Fibroblast of lung (primary cell): ENCODE measurements around the gene MSMO1. TPM values are rescaled to one million over a fixed set of nuclear protein-coding genes. Genes with fewer than 3 reads are reported as not detected.

Experiments used
- DNase-seq, 2 donors: peaks; one replicate each; pipeline versions ENCODE4 v3.0.0 to v3.0.0-alpha.2; 2010; ENCODE audit warnings: low read depth in 2 of 2
- H2AFZ ChIP-seq: 2 replicates; pipeline ENCODE4 v1.5.1; 2012; ENCODE audit warnings: low read length, control low read depth, inconsistent platforms
- H3K27ac ChIP-seq: 2 replicates; pipeline ENCODE4 v1.5.1; 2011; ENCODE audit warnings: low read length, control low read depth; ENCODE audit not compliant: insufficient read depth
- H3K27me3 ChIP-seq: 2 replicates; pipeline ENCODE4 v1.5.1; 2011; ENCODE audit warnings: mild to moderate bottlenecking, low read length; ENCODE audit not compliant: control insufficient read depth, insufficient read depth
- H3K36me3 ChIP-seq: 2 replicates; pipeline ENCODE4 v1.5.1; 2011; ENCODE audit warnings: low read length; ENCODE audit not compliant: control insufficient read depth, insufficient read depth
- H3K4me1 ChIP-seq: 2 replicates; pipeline ENCODE4 v1.5.1; 2011; ENCODE audit warnings: low read length; ENCODE audit not compliant: control insufficient read depth, insufficient read depth; ENCODE audit errors: extremely low read depth
- H3K4me2 ChIP-seq: 2 replicates; pipeline ENCODE4 v1.5.1; 2011; ENCODE audit warnings: low read length, control low read depth; ENCODE audit not compliant: insufficient read depth; ENCODE audit errors: extremely low read depth
- H3K4me3 ChIP-seq, 4 experiments: fragments of 200-600 bp in 1 of 4; sonication (generic) in 1 of 4; replicated peaks in 1 of 4; 2 replicates each; pipeline ENCODE4 v1.5.1; 2011 to 2016; ENCODE audit warnings: low read length in 4 of 4, low read depth in 3 of 4, mild to moderate bottlenecking in 3 of 4, control low read depth in 2 of 4, inconsistent platforms in 1 of 4, mixed read lengths in 1 of 4; ENCODE audit not compliant: insufficient read depth in 1 of 4; ENCODE audit errors: control extremely low read depth in 1 of 4
- H3K79me2 ChIP-seq: 2 replicates; pipeline ENCODE4 v1.5.1; 2012; ENCODE audit warnings: mild to moderate bottlenecking, low read length, inconsistent platforms; ENCODE audit not compliant: control insufficient read depth, insufficient read depth
- H3K9ac ChIP-seq: 2 replicates; pipeline ENCODE4 v1.5.1; 2011; ENCODE audit warnings: mild to moderate bottlenecking, low read length, control low read depth; ENCODE audit not compliant: insufficient read depth
- H3K9me3 ChIP-seq: 2 replicates; pipeline ENCODE4 v1.5.1; 2012; ENCODE audit warnings: low read depth, low read length; ENCODE audit not compliant: control insufficient read depth, insufficient read depth
- H4K20me1 ChIP-seq: 2 replicates; pipeline ENCODE4 v1.5.1; 2011; ENCODE audit warnings: low read length; ENCODE audit not compliant: control insufficient read depth, insufficient read depth; ENCODE audit errors: extremely low read depth
- CTCF ChIP-seq, 2 donors: IDR thresholded peaks in 1 of 2; conservative IDR thresholded peaks in 1 of 2; 1 replicate in 1 of 2; 2 replicates in 1 of 2; pipeline ENCODE4 v1.5.1; 2011 to 2012; ENCODE audit warnings: low read length in 2 of 2, control low read depth in 1 of 2, inconsistent platforms in 1 of 2, low read depth in 1 of 2, mild to moderate bottlenecking in 1 of 2
- EZH2 ChIP-seq: IDR thresholded peaks from 2 replicates; pipeline ENCODE4 v1.5.1; 2012; ENCODE audit warnings: low read length, control low read depth, mild to moderate bottlenecking; ENCODE audit errors: missing control alignments
- polyA plus RNA-seq, 2 donors: library from polyadenylated mRNA; depleted of rRNA in 1 of 2; stranded (reverse) in 1 of 2; unstranded in 1 of 2; fragments of >200 nt; gene quantifications; 2 replicates each; pipeline ENCODE4 v1.2.1, GENCODE V29; 2011 to 2012; ENCODE audit warnings: missing spikeins in 1 of 2
- total RNA-seq: library from RNA; depleted of rRNA; stranded (reverse); fragments of >200 nt; gene quantifications from 2 replicates; pipeline ENCODE4 v1.2.1, GENCODE V29; 2014

The MSMO1 gene
- total and polyA plus RNA-seq, 2 donors (not counting 1 experiment from before 2014, with no cell fraction given) = 328 to 743 TPM

DNA sequence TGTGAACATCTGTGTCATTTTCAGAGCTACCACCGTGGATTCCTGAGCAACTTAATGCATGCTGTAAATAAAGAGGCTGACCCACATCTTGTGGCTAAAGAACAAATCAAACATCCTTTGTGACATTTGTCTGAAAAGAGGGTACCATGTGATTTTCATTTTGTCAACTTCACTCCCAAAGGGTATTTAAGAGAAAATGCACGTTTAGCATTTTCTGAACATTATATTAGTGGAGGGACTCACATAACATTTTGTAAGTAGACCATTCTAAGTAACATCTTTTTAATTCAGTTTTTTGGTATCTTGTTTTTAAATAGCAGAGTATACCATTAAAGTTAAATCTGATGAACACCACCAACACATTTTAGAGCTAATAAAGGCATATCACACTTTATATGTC lies 34.3 kb downstream of the MSMO1 start:
- H3K4me3 ChIP-seq = no peak overlapping the region
- H3K4me1 ChIP-seq = peaks cover 2% of the 10 kb centered on the region
- H3K4me2 ChIP-seq = no peak overlapping the region
- no peak overlapping the region for H3K27ac ChIP-seq
- no peak overlapping the region for H2AFZ ChIP-seq
- H3K27me3 ChIP-seq = no peaks in the 10 kb centered on the region
- H3K9ac ChIP-seq = no peak overlapping the region
- no peaks in the 10 kb centered on the region for H3K79me2 ChIP-seq
- H3K36me3 ChIP-seq = no peaks in the 10 kb centered on the region
- no peaks in the 10 kb centered on the region for H4K20me1 ChIP-seq
- TF ChIP-seq CTCF (conservative IDR thresholded peaks at IDR 0.05 in 1 of 2, IDR thresholded peaks at IDR 0.05 in 1 of 2; ENCODE audit: low read depth in 1 of 2, low read length in 2 of 2) (no peak), EZH2 (no peak)
- H3K9me3 ChIP-seq = no peaks in the 10 kb centered on the region
- no peak for DNase-seq

DNA sequence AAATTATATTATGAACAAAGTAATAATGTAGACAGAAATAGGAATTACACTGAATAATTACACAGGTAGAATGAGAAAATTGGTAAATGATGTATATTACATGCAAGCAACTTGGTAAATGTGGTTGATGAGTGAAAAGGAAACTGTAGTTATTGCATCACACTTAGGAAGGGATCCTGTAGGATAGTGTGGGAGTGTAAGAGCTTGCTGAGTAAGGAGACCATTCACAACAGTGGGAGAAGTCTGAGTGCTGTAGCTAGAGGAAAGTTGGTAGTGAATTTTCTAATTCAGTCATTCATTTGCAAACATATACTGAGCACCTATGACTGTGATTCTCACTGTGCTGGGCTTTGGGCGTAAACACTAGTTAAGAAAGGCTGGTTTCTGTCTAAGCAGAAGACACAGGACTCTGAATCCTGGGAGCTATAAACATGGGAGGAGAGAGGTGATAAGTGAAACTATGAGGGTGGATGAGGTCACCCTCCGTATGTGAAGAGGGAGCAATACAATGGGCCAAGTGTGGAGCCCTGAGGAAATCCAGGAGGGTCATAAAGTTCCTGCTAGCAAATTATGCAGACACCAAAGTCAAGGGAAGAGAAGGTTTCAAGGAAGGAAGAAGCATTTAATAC lies 37.1 kb downstream of the MSMO1 start:
- TF ChIP-seq EZH2 = no peak
- no peak for TF ChIP-seq CTCF (conservative IDR thresholded peaks at IDR 0.05 in 1 of 2, IDR thresholded peaks at IDR 0.05 in 1 of 2; ENCODE audit: low read depth in 1 of 2, low read length in 2 of 2)
- Histone ChIP-seq H3K4me3 (no peak overlapping the region), H4K20me1 (no peaks in the 10 kb centered on the region), H3K27me3 (no peaks in the 10 kb centered on the region), H3K4me1 (peaks cover 2% of the 10 kb centered on the region), H3K36me3 (no peaks in the 10 kb centered on the region), H3K79me2 (no peaks in the 10 kb centered on the region), H3K4me2 (no peak overlapping the region), H3K9me3 (no peaks in the 10 kb centered on the region), H2AFZ (no peak overlapping the region), H3K9ac (no peak overlapping the region), H3K27ac (no peak overlapping the region)
- DNase-seq = peak; percentile 34 to 36

- TF ChIP-seq EZH2 = no peak
- no peak for TF ChIP-seq CTCF (conservative IDR thresholded peaks at IDR 0.05 in 1 of 2, IDR thresholded peaks at IDR 0.05 in 1 of 2; ENCODE audit: low read depth in 1 of 2, low read length in 2 of 2)
- no peak for DNase-seq
- Histone ChIP-seq H3K9me3 (no peaks in the 10 kb centered on the region), H3K4me3 (no peak overlapping the region), H3K27me3 (no peaks in the 10 kb centered on the region), H3K9ac (no peak overlapping the region), H3K4me1 (no peaks in the 10 kb centered on the region), H3K4me2 (no peak overlapping the region), H4K20me1 (no peaks in the 10 kb centered on the region), H3K36me3 (no peaks in the 10 kb centered on the region), H3K27ac (no peak overlapping the region), H2AFZ (no peak overlapping the region), H3K79me2 (no peaks in the 10 kb centered on the region)
These were observed 39.6 kb downstream of the MSMO1 start for GRCh38 chr4:165367040-165367439.
